Glomerular visceral epithelial cell (primary cell): ENCODE measurements around the gene KLHL35.

Experiments
- DNase-seq: peaks from one replicate; pipeline ENCODE4 v3.0.0-alpha.2; 2016; ENCODE audit errors: extremely low spot score

Gene KLHL35

GRCh38 chr11:75432911-75433321, at the start of gene KLHL35:
Gene KLHL35 (minus strand): TSS chr11:75433203. CDS start chr11:75430629, 2,574 bp downstream.
- DNase-seq = no peak

GRCh38 chr11:75481922-75482606, 49.1 kb upstream of the KLHL35 start:
- no peak for DNase-seq

DNA sequence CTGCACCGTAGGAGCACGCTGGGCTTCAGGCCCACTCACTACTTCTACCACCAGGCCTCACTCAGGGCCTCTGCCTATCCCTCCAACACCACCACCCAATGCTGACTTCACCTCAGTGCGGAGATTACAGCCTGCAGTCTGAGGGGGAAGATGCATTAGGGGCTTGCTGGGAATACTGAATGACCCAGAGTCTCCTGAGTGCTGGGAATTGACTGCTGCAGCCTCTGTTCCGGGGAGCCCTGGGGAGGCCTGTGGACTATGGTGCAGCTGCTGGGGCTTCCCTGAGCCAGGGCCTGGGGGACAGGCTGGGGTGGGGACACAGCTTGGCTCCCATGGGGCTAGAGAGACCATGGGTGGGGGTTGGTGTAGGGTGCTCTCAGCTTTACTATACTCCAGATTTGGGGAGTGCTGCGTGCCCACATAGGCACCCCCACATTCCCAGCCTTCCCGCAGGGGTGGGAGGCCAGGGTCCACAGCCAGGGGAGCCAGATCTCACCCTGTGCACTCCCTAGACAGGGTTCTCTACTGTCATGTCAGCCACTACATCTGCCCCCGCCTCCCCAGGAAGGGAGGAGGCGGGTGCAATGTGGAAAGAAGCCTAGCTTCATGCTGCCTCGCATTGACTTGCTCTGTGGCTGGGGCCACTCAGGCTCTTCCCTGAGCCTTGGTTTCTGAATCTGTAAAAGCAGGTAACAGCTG, 48.4 kb upstream of the KLHL35 start:
- no peak for DNase-seq

GRCh38 chr11:75480185-75481175, 47.5 kb upstream of the KLHL35 start:
- DNase-seq = no peak

GRCh38 chr11:75479597-75480145, 46.7 kb upstream of the KLHL35 start:
- DNase-seq = no peak

DNA sequence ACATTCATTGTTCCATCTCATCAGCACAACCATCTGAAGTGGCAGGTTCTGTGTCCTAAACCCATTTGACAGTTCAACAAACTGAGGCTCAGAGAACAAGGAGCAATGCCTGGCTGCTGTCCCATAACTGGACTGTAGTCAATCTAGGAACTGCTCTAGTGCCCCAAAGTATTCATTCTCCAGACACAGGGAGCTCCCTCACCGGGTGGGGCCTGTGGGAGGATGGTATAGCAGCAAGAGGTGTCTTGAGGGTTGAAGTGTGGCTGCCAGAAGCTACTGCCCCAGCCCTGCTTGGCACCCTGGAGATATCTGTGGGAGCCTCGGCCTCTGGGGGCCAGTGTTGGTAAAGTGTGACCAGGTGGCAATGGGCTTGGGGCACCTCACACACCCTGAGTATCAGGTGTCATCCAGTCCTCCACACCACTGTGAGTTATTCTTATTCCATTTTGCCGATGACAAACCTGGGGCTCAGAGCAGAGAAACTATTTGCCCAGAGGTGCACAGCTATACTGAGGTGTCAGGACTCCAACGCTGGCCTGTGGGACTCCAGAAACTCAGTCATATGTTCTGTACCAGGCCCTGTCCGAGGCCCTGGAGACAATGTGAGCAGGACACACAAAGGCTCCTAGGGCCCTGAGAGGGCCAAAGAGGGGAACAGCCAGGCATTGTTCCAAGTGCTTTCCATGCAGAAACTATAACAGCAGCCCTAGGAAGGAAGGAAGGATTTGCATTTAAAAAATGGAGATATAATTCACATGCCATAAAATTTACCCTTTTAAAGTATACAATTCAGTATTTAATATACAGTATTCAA, 46.0 kb upstream of the KLHL35 start:
- no peak for DNase-seq

DNA sequence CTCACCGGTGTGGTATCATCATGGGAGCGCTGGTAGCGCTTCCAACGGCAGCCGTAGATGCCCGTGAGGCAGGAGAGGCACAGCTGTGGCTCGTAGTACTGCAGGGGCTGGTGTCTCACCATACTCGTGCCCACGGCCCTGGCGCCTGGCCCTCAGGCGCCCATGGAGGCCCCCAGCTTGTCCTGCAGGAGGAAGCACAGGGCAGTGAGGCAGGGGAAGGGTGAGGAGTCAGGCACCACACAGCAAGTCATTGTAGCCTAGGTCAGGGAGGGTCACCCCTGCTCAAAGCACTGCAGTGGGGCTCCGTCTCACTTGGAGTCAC, 44.6 kb upstream of the KLHL35 start:
- no peak for DNase-seq

DNA sequence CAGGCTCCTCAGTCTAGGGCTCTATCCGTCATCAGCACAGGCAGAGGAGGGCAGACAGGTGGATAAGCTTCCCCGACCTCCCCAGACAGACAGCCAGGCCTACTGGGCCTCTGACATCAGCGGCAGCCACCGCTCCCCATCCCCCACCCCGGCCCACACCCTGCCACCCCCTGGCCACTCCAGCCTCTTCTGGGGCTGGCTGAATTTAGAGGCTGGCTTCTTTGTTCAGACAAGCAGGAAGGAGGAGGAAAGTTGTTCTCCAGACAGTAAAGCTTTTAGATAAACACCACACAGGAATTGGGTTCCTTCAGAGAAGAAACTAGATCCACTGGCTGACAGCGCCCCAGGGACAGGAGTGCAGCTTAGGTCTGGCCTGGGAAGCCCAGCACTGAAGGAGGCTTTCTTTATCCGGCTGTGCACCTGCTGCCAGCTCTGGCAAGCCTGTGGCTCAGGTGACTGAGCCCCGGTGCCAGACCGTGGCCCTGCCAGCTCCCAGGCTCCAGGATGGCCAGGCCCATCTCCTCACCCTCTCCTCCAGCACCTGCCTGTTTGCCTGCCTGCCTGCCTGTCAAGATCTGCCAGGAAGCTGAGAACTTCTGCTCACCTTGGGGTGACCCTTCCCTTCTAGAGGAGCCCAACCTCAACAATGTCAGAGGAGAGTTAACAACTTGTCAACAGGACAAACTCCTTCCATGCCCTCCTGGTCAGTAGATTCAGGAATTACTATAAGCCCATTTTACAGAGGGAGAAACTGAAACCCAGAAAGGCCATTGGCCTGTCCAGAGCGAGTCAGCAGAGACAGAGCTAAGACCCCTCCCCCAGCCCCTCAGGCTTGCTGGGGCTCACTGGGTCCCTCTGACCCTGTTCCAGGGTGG, 44.0 kb upstream of the KLHL35 start:
- DNase-seq = no peak

- no peak for DNase-seq
Observed at GRCh38 chr11:75475767-75476650, 43.0 kb upstream of the KLHL35 start.

- DNase-seq = no peak
Observed at GRCh38 chr11:75474878-75475766, 42.1 kb upstream of the KLHL35 start.

DNA sequence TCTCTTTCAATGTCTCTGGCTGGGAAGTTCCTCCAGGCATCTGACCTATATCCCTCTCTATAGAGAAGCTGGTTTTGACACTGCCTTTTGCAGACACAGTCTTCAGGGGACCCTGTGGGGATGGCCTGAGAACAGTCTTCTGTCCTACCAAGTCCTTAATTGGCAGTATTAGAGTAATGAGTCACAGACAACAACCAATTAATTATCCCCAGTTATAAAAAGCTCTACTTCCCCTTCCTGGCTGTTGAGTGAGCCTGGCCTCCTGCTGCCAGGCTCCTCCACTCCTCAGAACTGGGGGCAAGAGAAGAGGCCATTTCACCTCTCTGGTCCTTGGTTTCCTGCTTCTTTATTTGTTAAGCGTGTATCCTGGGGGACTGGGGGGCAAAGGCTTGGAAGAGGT, 41.2 kb upstream of the KLHL35 start:
- no peak for DNase-seq

GRCh38 chr11:75473684-75474083, 40.7 kb upstream of the KLHL35 start:
- DNase-seq = no peak

DNA sequence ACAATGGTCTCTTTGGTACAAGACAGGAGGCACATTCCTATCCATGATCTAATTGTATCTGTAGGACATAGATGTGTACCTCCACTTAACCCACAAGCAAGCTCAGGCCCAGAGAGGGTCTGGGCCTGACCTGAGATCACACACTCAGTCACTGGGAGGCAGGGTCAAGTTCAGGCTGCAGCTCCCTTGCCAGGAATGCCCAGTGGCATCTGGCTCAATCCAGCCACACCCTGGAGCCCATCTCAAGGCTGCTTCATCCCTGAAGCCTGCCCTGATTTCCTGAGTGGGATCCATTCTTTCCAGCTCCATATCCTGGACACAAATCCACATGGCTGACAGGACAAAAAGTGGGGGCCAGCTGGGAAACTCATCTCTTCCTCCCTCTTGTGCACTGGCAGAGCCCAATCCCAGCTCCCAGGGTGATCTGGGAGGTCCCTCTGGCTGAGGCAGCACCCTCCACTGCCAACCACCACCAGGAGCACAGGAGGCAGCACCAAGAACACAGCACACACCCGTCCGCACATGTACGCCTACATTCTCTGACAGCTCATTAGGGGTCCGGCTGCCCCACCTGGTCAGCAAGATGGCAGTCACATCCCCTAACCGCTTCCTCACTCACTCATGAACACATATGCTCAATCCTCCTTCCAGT, 39.2 kb upstream of the KLHL35 start:
- no peak for DNase-seq

GRCh38 chr11:75471176-75471973, 38.4 kb upstream of the KLHL35 start:
- no peak for DNase-seq

- no peak for DNase-seq
Observed at GRCh38 chr11:75470476-75471080, 37.6 kb upstream of the KLHL35 start.

GRCh38 chr11:75469785-75470405, 36.9 kb upstream of the KLHL35 start:
- no peak for DNase-seq
